Trophoblast cell (in vitro differentiated cells and primary cell): ENCODE data around the gene ZDHHC22.

ENCODE experiments used
- DNase-seq, 2 donors: peaks; one replicate each; pipeline ENCODE4 v3.0.0-alpha.2; 2016
- H2AFZ ChIP-seq: 2 replicates; pipeline ENCODE4 v1.6.1; 2013; ENCODE audit warnings: low read length, moderate library complexity, mild to moderate bottlenecking; ENCODE audit not compliant: insufficient read depth, poor library complexity
- H2AK5ac ChIP-seq: 2 replicates; pipeline ENCODE4 v1.6.1; 2013; ENCODE audit warnings: mild to moderate bottlenecking, low read length
- H2BK120ac ChIP-seq: 2 replicates; pipeline ENCODE4 v1.6.1; 2013; ENCODE audit warnings: low read length, mild to moderate bottlenecking, moderate library complexity; ENCODE audit not compliant: insufficient read depth, poor library complexity
- H2BK12ac ChIP-seq: 2 replicates; pipeline ENCODE4 v1.6.1; 2013; ENCODE audit warnings: mild to moderate bottlenecking, low read length, moderate library complexity
- H2BK5ac ChIP-seq: 2 replicates; pipeline ENCODE4 v1.6.1; 2013; ENCODE audit warnings: low read length, low read depth, moderate library complexity, mild to moderate bottlenecking; ENCODE audit not compliant: poor library complexity
- H3K14ac ChIP-seq: 2 replicates; pipeline ENCODE4 v1.6.1; 2013; ENCODE audit warnings: mild to moderate bottlenecking, low read length
- H3K18ac ChIP-seq: 2 replicates; pipeline ENCODE4 v1.6.1; 2013; ENCODE audit warnings: mild to moderate bottlenecking, low read length
- H3K23ac ChIP-seq: 2 replicates; pipeline ENCODE4 v1.6.1; 2013; ENCODE audit warnings: low read length
- H3K27ac ChIP-seq: 2 replicates; pipeline ENCODE4 v1.5.1; 2013; ENCODE audit warnings: low read depth, mild to moderate bottlenecking, inconsistent platforms, low read length, moderate library complexity
- H3K27me3 ChIP-seq: 2 replicates; pipeline ENCODE4 v1.6.1; 2013; ENCODE audit warnings: inconsistent platforms, mild to moderate bottlenecking, low read length, moderate library complexity; ENCODE audit not compliant: insufficient read depth
- H3K36me3 ChIP-seq, 2 experiments: 1 replicate in 1 of 2; 2 replicates in 1 of 2; pipeline ENCODE4 v1.6.1; 2013; ENCODE audit warnings: low read length in 2 of 2, mild to moderate bottlenecking in 2 of 2, moderate library complexity in 1 of 2; ENCODE audit not compliant: insufficient read depth in 2 of 2, control insufficient read depth in 1 of 2
- H3K4ac ChIP-seq: 2 replicates; pipeline ENCODE4 v1.6.1; 2013; ENCODE audit warnings: low read depth, mild to moderate bottlenecking, low read length, moderate library complexity
- H3K4me1 ChIP-seq, 2 experiments: 1 replicate in 1 of 2; 2 replicates in 1 of 2; pipeline ENCODE4 v1.6.1; 2013; ENCODE audit warnings: low read length in 2 of 2, mild to moderate bottlenecking in 2 of 2, moderate library complexity in 1 of 2; ENCODE audit not compliant: insufficient read depth in 2 of 2, control insufficient read depth in 1 of 2
- H3K4me2 ChIP-seq: 2 replicates; pipeline ENCODE4 v1.6.1; 2013; ENCODE audit warnings: inconsistent platforms, mild to moderate bottlenecking, low read length, moderate library complexity
- H3K4me3 ChIP-seq: 2 replicates; pipeline ENCODE4 v1.5.1; 2013; ENCODE audit warnings: mild to moderate bottlenecking, low read depth, low read length, inconsistent platforms
- H3K79me1 ChIP-seq: one replicate; pipeline ENCODE4 v1.6.1; 2013; ENCODE audit warnings: low read length
- H3K79me2 ChIP-seq: 2 replicates; pipeline ENCODE4 v1.6.1; 2013; ENCODE audit warnings: low read length, mild to moderate bottlenecking; ENCODE audit not compliant: control insufficient read depth, insufficient read depth, poor library complexity
- H3K9ac ChIP-seq: 2 replicates; pipeline ENCODE4 v1.6.1; 2013; ENCODE audit warnings: mild to moderate bottlenecking, low read length
- H3K9me3 ChIP-seq: 2 replicates; pipeline ENCODE4 v1.6.1; 2013; ENCODE audit warnings: low read depth, mild to moderate bottlenecking, control low read depth, inconsistent platforms, low read length; ENCODE audit not compliant: insufficient read depth
- H4K12ac ChIP-seq: 2 replicates; pipeline ENCODE4 v1.6.1; 2013; ENCODE audit warnings: low read depth, mild to moderate bottlenecking, low read length, moderate library complexity
- H4K8ac ChIP-seq: 2 replicates; pipeline ENCODE4 v1.6.1; 2013; ENCODE audit warnings: low read depth, mild to moderate bottlenecking, low read length, moderate library complexity
- H4K91ac ChIP-seq: one replicate; pipeline ENCODE4 v1.6.1; 2013; ENCODE audit warnings: low read depth, mild to moderate bottlenecking, low read length, moderate library complexity
- WGBS: extraction: QIAGEN DNeasy Blood & Tissue Kit; methylation state at CpG from one replicate; pipeline ENCODE4 v1.1.7; 2013; ENCODE audit warnings: missing lambda C conversion rate; ENCODE audit not compliant: insufficient read length, insufficient coverage; ENCODE audit errors: extremely low coverage; 5-methylcytosine and 5-hydroxymethylcytosine counted together

Gene ZDHHC22

DNA sequence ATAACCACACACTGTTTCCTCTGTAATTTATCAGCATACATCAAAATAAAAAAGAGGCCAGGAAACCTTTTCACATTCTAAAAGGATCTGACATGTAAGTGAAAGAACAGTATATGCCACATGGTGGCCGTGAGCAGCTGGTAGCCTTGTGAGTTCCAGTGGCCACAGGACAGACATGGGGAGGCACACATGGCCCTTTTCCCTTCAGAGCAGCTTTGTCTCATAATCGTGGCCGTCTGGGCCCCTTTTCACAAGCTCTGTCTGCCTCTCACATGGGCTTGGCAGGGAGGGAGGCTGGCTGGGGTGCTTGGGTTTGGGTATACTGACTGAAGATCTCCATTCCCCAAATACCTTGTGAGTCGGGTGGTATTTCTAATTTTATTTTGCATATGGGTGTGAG, 1.5 kb upstream of the ZDHHC22 start:
- no peak overlapping the region for H2BK12ac ChIP-seq
- H3K27ac ChIP-seq = no peak overlapping the region
- peaks cover 12 to 18% of the 10 kb centered on the region in 2 experiments for H3K4me1 ChIP-seq
- H3K36me3 ChIP-seq = no peaks in the 10 kb centered on the region
- no CpG with 5 or more reads among the region's 4 CpGs for WGBS
- H4K91ac ChIP-seq = no peak overlapping the region
- no peaks in the 10 kb centered on the region for H3K79me1 ChIP-seq
- no peak overlapping the region for H4K8ac ChIP-seq
- no peak overlapping the region for H3K4ac ChIP-seq
- peaks cover 43% of the 10 kb centered on the region for H3K27me3 ChIP-seq
- H2BK5ac ChIP-seq = no peak overlapping the region
- no peak overlapping the region for H4K12ac ChIP-seq
- no peak overlapping the region for H2AFZ ChIP-seq
- no peak overlapping the region for H2AK5ac ChIP-seq
- H3K9ac ChIP-seq = no peak overlapping the region
- H3K79me2 ChIP-seq = no peaks in the 10 kb centered on the region
- H3K23ac ChIP-seq = no peak overlapping the region
- H3K18ac ChIP-seq = no peak overlapping the region
- no peak for DNase-seq
- H3K4me2 ChIP-seq = no peak overlapping the region
- no peak overlapping the region for H3K4me3 ChIP-seq
- H3K14ac ChIP-seq = no peak overlapping the region
- H3K9me3 ChIP-seq = peaks cover 3% of the 10 kb centered on the region
- no peak overlapping the region for H2BK120ac ChIP-seq

DNA sequence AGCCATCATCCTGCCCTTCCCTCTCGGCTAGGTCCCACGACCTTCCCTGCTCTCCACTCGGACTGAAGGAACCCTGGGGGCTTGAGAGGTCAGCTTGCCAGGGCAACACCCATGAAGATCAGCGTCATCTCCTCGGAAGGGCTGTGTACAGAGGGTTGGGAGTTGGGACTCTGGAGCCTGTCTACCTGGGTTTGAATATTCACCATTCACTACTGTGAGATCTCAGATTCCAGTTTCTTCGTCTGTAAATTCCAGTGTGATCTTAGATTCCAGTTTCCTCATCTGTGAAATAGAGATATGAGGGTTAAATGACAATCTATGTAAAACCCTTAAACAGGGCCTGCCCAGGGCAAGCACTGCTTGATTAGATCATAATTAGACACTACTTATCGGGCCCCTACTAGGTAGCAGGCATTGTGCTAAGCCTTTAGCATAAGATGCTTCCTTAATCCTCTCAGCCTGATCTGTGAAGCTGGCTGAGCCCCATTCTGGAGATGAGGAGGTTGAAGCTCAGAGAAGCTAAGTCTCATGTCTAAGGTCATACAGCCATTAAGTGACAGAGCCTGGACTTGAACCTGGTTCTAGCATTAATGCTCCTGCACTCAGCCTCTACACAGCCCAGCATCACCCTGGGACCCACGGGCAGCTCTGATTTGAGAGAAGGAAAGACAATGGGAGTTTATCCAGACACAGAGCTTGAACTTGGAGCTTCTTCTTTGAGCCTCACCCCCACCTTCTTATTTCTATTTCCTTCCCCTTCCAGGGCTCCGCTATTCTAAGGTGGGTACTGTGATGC, 612 bp upstream of the ZDHHC22 start:
- Histone ChIP-seq H3K36me3 (no peaks in the 10 kb centered on the region), H3K4me1 (peaks cover 12 to 18% of the 10 kb centered on the region in 2 experiments), H3K18ac (no peak overlapping the region), H3K9ac (no peak overlapping the region), H4K8ac (no peak overlapping the region), H3K4ac (no peak overlapping the region), H4K12ac (no peak overlapping the region), H3K9me3 (peaks cover 3% of the 10 kb centered on the region), H3K79me1 (no peaks in the 10 kb centered on the region), H3K4me2 (peak overlapping the region; percentile 72), H4K91ac (no peak overlapping the region), H3K4me3 (peak overlapping the region; percentile 34), H2BK120ac (no peak overlapping the region), H3K79me2 (no peaks in the 10 kb centered on the region), H2BK12ac (no peak overlapping the region), H3K27ac (no peak overlapping the region), H2AFZ (peak overlapping the region; percentile 30), H2AK5ac (no peak overlapping the region), H3K14ac (no peak overlapping the region), H2BK5ac (no peak overlapping the region), H3K27me3 (peaks cover 43% of the 10 kb centered on the region), H3K23ac (no peak overlapping the region)
- no peak for DNase-seq
- WGBS = no CpG with 5 or more reads among the region's 9 CpGs

DNA sequence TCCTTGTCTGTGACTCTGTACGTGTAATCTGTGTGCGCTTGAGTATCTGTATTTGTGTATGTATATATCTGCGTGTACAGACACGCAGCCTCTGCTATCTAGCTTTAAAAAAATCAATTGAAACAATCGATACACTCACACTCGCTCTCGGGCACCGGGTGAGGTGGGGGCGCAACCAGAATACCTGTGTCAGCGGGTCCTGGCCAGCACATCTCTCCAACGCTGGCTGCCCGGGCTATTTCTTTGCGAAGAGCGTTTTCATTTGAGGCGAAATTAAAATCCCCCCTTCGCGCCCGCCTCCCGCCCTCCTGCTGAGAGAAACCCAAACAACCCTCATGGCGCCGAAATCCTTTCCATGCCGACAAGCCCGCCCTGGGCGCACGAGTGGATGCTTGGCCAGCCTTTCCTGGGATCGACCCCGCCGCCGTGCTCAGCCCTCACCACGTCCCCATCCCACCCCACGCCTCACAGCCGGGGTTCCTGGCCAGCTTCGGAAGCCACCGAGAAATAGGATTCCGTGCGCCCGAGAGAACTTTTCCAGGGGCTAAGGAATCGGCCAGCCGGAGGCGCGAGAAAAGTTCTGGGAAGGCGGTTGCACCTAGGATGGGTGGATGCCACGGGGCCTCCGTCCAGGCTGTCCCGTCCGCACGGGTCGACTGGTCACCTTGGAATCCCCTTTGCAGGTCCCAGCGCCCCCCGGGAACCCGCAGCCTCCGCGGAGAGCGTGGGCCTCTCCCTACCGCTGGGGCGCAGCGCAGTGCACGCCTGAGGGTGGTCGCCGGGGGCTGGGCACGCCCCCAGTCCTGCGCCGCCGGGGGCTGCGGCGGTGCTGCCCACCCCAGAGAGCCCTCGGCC, 1.0 kb downstream of the ZDHHC22 start:
- peak overlapping the region; percentile 72 for H3K4me2 ChIP-seq
- no peak overlapping the region for H2AFZ ChIP-seq
- no peaks in the 10 kb centered on the region for H3K36me3 ChIP-seq
- no peak overlapping the region for H3K18ac ChIP-seq
- H3K4me1 ChIP-seq = peaks cover 8 to 12% of the 10 kb centered on the region in 2 experiments
- H3K79me1 ChIP-seq = no peaks in the 10 kb centered on the region
- H4K8ac ChIP-seq = no peak overlapping the region
- H2BK5ac ChIP-seq = no peak overlapping the region
- no peak overlapping the region for H2AK5ac ChIP-seq
- peak overlapping the region; percentile 34 for H3K4me3 ChIP-seq
- H2BK120ac ChIP-seq = no peak overlapping the region
- no peak for DNase-seq
- peaks cover 3% of the 10 kb centered on the region for H3K9me3 ChIP-seq
- H4K12ac ChIP-seq = no peak overlapping the region
- no CpG with 5 or more reads among the region's 67 CpGs for WGBS
- H3K27ac ChIP-seq = no peak overlapping the region
- H3K79me2 ChIP-seq = no peaks in the 10 kb centered on the region
- no peak overlapping the region for H3K9ac ChIP-seq
- no peak overlapping the region for H3K14ac ChIP-seq
- no peak overlapping the region for H3K4ac ChIP-seq
- no peak overlapping the region for H2BK12ac ChIP-seq
- H3K23ac ChIP-seq = no peak overlapping the region
- no peak overlapping the region for H4K91ac ChIP-seq
- H3K27me3 ChIP-seq = peaks cover 43% of the 10 kb centered on the region

DNA sequence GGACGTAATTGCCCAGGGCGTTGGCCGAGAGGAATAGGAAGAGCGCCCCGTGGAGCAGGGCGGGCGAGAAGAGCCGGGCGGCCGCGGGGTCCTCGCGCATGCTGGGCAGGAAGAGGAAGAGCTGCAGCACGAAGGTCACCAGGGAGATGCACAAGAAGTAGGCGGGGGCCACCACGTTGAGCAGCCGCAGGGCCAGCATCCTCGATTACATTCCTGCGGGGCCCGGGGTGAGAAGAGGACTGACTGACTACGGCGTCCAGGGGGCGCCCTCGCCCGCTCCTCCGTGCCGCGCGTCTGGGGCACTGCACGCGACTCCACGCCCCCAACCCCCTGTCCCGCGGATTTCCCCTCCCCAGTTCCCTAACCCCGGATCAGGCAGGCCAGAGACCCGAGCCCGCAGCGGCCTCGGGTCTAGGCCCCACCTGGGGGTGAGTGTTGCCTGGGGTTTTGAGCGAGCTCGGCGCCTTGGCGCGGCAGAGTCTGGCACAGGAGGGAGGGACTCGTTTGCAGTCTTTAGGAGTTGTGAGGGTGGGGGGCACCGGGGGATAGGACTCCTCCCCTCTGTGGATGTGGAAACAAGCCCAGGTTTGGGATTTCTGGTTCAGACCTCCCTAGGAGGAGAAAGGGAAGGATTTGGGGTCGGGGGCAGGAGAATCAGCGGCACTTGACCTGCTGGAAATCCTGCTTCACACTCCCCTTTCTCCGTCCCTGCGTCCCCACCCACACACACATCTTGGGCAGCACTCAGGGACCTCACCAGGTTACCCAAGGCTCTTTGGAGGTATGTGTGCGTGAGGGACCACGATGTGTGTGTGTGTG, 1.8 kb downstream of the ZDHHC22 start:
- H2BK5ac ChIP-seq = no peak overlapping the region
- no peak overlapping the region for H3K9ac ChIP-seq
- H3K4ac ChIP-seq = no peak overlapping the region
- peak in 1 of 2 donors; percentile 50 for DNase-seq
- H4K8ac ChIP-seq = no peak overlapping the region
- no peak overlapping the region for H3K27ac ChIP-seq
- peaks cover 3% of the 10 kb centered on the region for H3K9me3 ChIP-seq
- H2AFZ ChIP-seq = no peak overlapping the region
- no peaks in the 10 kb centered on the region for H3K36me3 ChIP-seq
- no peak overlapping the region for H3K14ac ChIP-seq
- H4K91ac ChIP-seq = no peak overlapping the region
- peaks cover 43% of the 10 kb centered on the region for H3K27me3 ChIP-seq
- H3K79me1 ChIP-seq = no peaks in the 10 kb centered on the region
- no peak overlapping the region for H2BK12ac ChIP-seq
- no peaks in the 10 kb centered on the region for H3K79me2 ChIP-seq
- no peak overlapping the region for H3K18ac ChIP-seq
- H2AK5ac ChIP-seq = no peak overlapping the region
- no CpG with 5 or more reads among the region's 52 CpGs for WGBS
- H3K23ac ChIP-seq = no peak overlapping the region
- no peak overlapping the region for H2BK120ac ChIP-seq
- H4K12ac ChIP-seq = no peak overlapping the region
- H3K4me1 ChIP-seq = peaks cover 8 to 12% of the 10 kb centered on the region in 2 experiments
- H3K4me3 ChIP-seq = no peak overlapping the region
- H3K4me2 ChIP-seq = peak overlapping the region; percentile 72
